HEK293 (cell line): ENCODE data around the gene TTN.

Experiments used
- CTCF ChIA-PET: fragments of 350-600 bp; formaldehyde crosslinking; extraction: SDS; loops from one replicate; lab custom pipeline; 2021; ENCODE audit warnings: antibody characterized with exemption; lab: Yijun Ruan, JAX
- POLR2A ChIA-PET: fragments of 300-600 bp; formaldehyde crosslinking; extraction: SDS; loops from one replicate; lab custom pipeline; 2020; ENCODE audit warnings: antibody characterized with exemption, inconsistent platforms; lab: Yijun Ruan, JAX
- H3K27ac ChIP-seq: fragments of 200-500 bp; sonication (Bioruptor generic); 2 replicates; pipeline ENCODE4 v1.5.1; 2014; ENCODE audit warnings: low read depth, low read length, control low read depth, inconsistent platforms; ENCODE audit errors: extremely low read depth
- H3K36me3 ChIP-seq, 2 experiments: fragments of 200-500 bp in 1 of 2; sonication (Bioruptor generic) in 1 of 2; 1 replicate in 1 of 2; 2 replicates in 1 of 2; pipeline ENCODE4 v1.5.1; 2014 to 2017; ENCODE audit warnings: inconsistent platforms in 2 of 2, low read length in 2 of 2; ENCODE audit not compliant: control insufficient read depth in 2 of 2, insufficient read depth in 1 of 2
- H3K4me1 ChIP-seq: fragments of 200-500 bp; sonication (Bioruptor generic); 2 replicates; pipeline ENCODE4 v1.5.1; 2014; ENCODE audit warnings: mild to moderate bottlenecking, low read length, inconsistent platforms; ENCODE audit not compliant: control insufficient read depth, insufficient read depth
- H3K4me3 ChIP-seq: 2 replicates; pipeline ENCODE4 v1.5.1; 2011; ENCODE audit warnings: low read depth, mild to moderate bottlenecking, control low read depth, low read length, moderate library complexity
- H3K9me3 ChIP-seq: fragments of 200-500 bp; sonication (Bioruptor generic); 2 replicates; pipeline ENCODE4 v1.5.1; 2014; ENCODE audit warnings: low read depth, low read length, inconsistent platforms; ENCODE audit not compliant: control insufficient read depth, insufficient read depth
- KLF16 ChIP-seq: fragments of 450-650 bp; formaldehyde crosslinking; IDR thresholded peaks from 2 replicates; pipeline ENCODE4 v1.5.1; 2017; ENCODE audit warnings: missing biosample characterization, missing genetic modification characterization
- OVOL3 ChIP-seq: fragments of 450-650 bp; formaldehyde crosslinking; IDR thresholded peaks from 2 replicates; pipeline ENCODE4 v1.5.1; 2016; ENCODE audit warnings: missing biosample characterization, missing genetic modification characterization
- SETDB1 ChIP-seq: IDR thresholded peaks from one replicate; pipeline ENCODE4 v1.6.1; 2017; ENCODE audit warnings: mild to moderate bottlenecking, low read length, moderate library complexity, mixed read lengths; ENCODE audit not compliant: insufficient read length
- ZBTB26 ChIP-seq: fragments of 450-650 bp; formaldehyde crosslinking; optimal IDR thresholded peaks from 2 replicates; pipeline ENCODE3; 2016; ENCODE audit warnings: missing biosample characterization, mild to moderate bottlenecking, missing genetic modification characterization
- ZBTB7A ChIP-seq: fragments of 450-650 bp; formaldehyde crosslinking; IDR thresholded peaks from 2 replicates; pipeline ENCODE4 v1.5.1; 2016; ENCODE audit warnings: low read depth, missing biosample characterization, missing genetic modification characterization
- ZFP41 ChIP-seq: fragments of 450-650 bp; formaldehyde crosslinking; IDR thresholded peaks from 2 replicates; pipeline ENCODE4 v1.5.1; 2016; ENCODE audit warnings: missing biosample characterization, missing genetic modification characterization, borderline replicate concordance
- ZNF146 ChIP-seq: fragments of 450-650 bp; formaldehyde crosslinking; IDR thresholded peaks from 2 replicates; pipeline ENCODE4 v1.5.1; 2016; ENCODE audit warnings: missing biosample characterization, missing genetic modification characterization
- ZNF174 ChIP-seq: fragments of 450-650 bp; formaldehyde crosslinking; IDR thresholded peaks from 2 replicates; pipeline ENCODE4 v1.5.0; 2017; ENCODE audit warnings: missing biosample characterization, mild to moderate bottlenecking, missing genetic modification characterization
- ZNF239 ChIP-seq: fragments of 450-650 bp; formaldehyde crosslinking; IDR thresholded peaks from 2 replicates; pipeline ENCODE4 v1.5.1; 2016; ENCODE audit warnings: missing biosample characterization, missing genetic modification characterization
- ZNF248 ChIP-seq: fragments of 450-650 bp; formaldehyde crosslinking; IDR thresholded peaks from 2 replicates; pipeline ENCODE4 v1.5.1; 2017; ENCODE audit warnings: missing biosample characterization, missing genetic modification characterization
- ZNF433 ChIP-seq: fragments of 450-650 bp; formaldehyde crosslinking; IDR thresholded peaks from 2 replicates; pipeline ENCODE4 v1.5.1; 2016; ENCODE audit warnings: missing biosample characterization, missing genetic modification characterization, low read depth
- ZNF488 ChIP-seq: fragments of 450-650 bp; formaldehyde crosslinking; IDR thresholded peaks from 2 replicates; pipeline ENCODE4 v1.5.1; 2016; ENCODE audit warnings: missing biosample characterization, missing genetic modification characterization
- ZNF510 ChIP-seq: fragments of 450-650 bp; formaldehyde crosslinking; IDR thresholded peaks from 2 replicates; pipeline ENCODE4 v1.5.1; 2018; ENCODE audit warnings: mild to moderate bottlenecking, missing genetic modification characterization, missing biosample characterization; ENCODE audit not compliant: insufficient replicate concordance
- ZNF514 ChIP-seq: fragments of 450-650 bp; formaldehyde crosslinking; IDR thresholded peaks from 2 replicates; pipeline ENCODE4 v1.5.1; 2016; ENCODE audit warnings: missing biosample characterization, missing genetic modification characterization
- ZNF530 ChIP-seq: fragments of 450-650 bp; formaldehyde crosslinking; IDR thresholded peaks from 2 replicates; pipeline ENCODE4 v1.5.1; 2016; ENCODE audit warnings: low read depth, missing biosample characterization, missing genetic modification characterization
- ZNF571 ChIP-seq: fragments of 450-650 bp; formaldehyde crosslinking; IDR thresholded peaks from 2 replicates; pipeline ENCODE4 v1.5.0; 2017; ENCODE audit warnings: missing biosample characterization, missing genetic modification characterization
- ZNF610 ChIP-seq: fragments of 450-650 bp; formaldehyde crosslinking; IDR thresholded peaks from 2 replicates; pipeline ENCODE4 v1.5.1; 2016; ENCODE audit warnings: missing biosample characterization, missing genetic modification characterization, borderline replicate concordance
- ZNF645 ChIP-seq: fragments of 450-650 bp; formaldehyde crosslinking; IDR thresholded peaks from 2 replicates; pipeline ENCODE4; 2016; ENCODE audit warnings: missing biosample characterization, missing genetic modification characterization
- ZNF776 ChIP-seq: fragments of 450-650 bp; formaldehyde crosslinking; IDR thresholded peaks from 2 replicates; pipeline ENCODE4 v1.5.0; 2017; ENCODE audit warnings: missing biosample characterization, missing genetic modification characterization, borderline replicate concordance
- ZNF792 ChIP-seq: fragments of 450-650 bp; formaldehyde crosslinking; IDR thresholded peaks from 2 replicates; pipeline ENCODE4 v1.5.1; 2016; ENCODE audit warnings: missing biosample characterization, missing genetic modification characterization
- ZNF837 ChIP-seq: fragments of 450-650 bp; formaldehyde crosslinking; IDR thresholded peaks from 2 replicates; pipeline ENCODE4 v1.5.1; 2016; ENCODE audit warnings: missing biosample characterization, missing genetic modification characterization
- ZNF843 ChIP-seq: fragments of 450-650 bp; formaldehyde crosslinking; IDR thresholded peaks from 2 replicates; pipeline ENCODE4 v1.5.1; 2016; ENCODE audit warnings: missing biosample characterization, missing genetic modification characterization
- ZSCAN5A ChIP-seq: fragments of 450-650 bp; formaldehyde crosslinking; IDR thresholded peaks from 2 replicates; pipeline ENCODE4 v1.5.1; 2016; ENCODE audit warnings: missing biosample characterization, missing genetic modification characterization
- TF ChIP-seq, protein P1 (sequence below): fragments of 450-650 bp; IDR thresholded peaks from 2 replicates; pipeline ENCODE4 v1.5.1; 2018; ENCODE audit warnings: missing biosample characterization, missing genetic modification characterization
- TF ChIP-seq, protein P2 (sequence below): fragments of 450-650 bp; formaldehyde crosslinking; IDR thresholded peaks from 2 replicates; pipeline ENCODE4 v1.5.1; 2016; ENCODE audit warnings: missing biosample characterization, missing genetic modification characterization, low read depth
- TF ChIP-seq, protein P3 (sequence below): fragments of 450-650 bp; formaldehyde crosslinking; IDR thresholded peaks from 2 replicates; pipeline ENCODE4 v1.5.1; 2016; ENCODE audit warnings: missing biosample characterization, missing genetic modification characterization

The TTN gene

GRCh38 chr2:178522950-178523595 is 284.1 kb downstream of the TTN start:
- no peaks in the 10 kb centered on the region for H3K9me3 ChIP-seq
- H3K4me1 ChIP-seq: no peaks in the 10 kb centered on the region
- 0 out of 2 replicates have a peak overlapping the region, but pooled peaks have one; percentile 2 for H3K27ac ChIP-seq
- CTCF ChIA-PET: interaction anchor here (0.7 to 1.8 kb wide), 14 partner anchors 10 to 467 kb away, joined by 3 to 6 read pairs (median 3); no protein-coding TSS in a partner anchor
- H3K4me3 ChIP-seq: peak overlapping the region; percentile 85
- peaks cover 0 to 9% of the 10 kb centered on the region in 2 experiments; a peak in 1 of 3 replicates for H3K36me3 ChIP-seq
- POLR2A ChIA-PET: interaction anchor here (2.8 kb wide), 1 partner anchor 72 kb away, joined by 10 read pairs; the partner anchor contains the start of genes PJVK and PRKRA
- TF ChIP-seq ZNF514 (tag by site-specific recombination) (no peak), ZNF146 (tag by site-specific recombination) (no peak), ZNF433 (tag by site-specific recombination) (no peak), ZNF174 (tag by site-specific recombination) (no peak), SETDB1 (peak; percentile 69), ZBTB26 (no peak), ZNF571 (tag by site-specific recombination) (no peak), ZNF843 (no peak), ZNF510 (tag by site-specific recombination) (no peak), ZNF837 (tag by site-specific recombination) (no peak), ZNF776 (tag by site-specific recombination) (no peak), ZNF645 (tag by site-specific recombination) (no peak), ZFP41 (tag by site-specific recombination) (no peak), ZSCAN5A (tag by site-specific recombination) (peak; percentile 84; the same call in 1 of the 2 replicates), ZBTB7A (tag by site-specific recombination) (no peak), ZNF239 (no peak), OVOL3 (tag by site-specific recombination) (no peak), ZNF248 (tag by site-specific recombination) (no peak), ZNF792 (tag by site-specific recombination) (no peak), ZNF488 (tag by site-specific recombination) (no peak), KLF16 (tag by site-specific recombination) (0 out of 2 replicates have a peak, but pooled peaks have one; percentile 15), ZNF610 (peak; percentile 52; the same call in 1 of the 2 replicates), ZNF530 (tag by site-specific recombination) (no peak)
- TF ChIP-seq, protein P1, sequence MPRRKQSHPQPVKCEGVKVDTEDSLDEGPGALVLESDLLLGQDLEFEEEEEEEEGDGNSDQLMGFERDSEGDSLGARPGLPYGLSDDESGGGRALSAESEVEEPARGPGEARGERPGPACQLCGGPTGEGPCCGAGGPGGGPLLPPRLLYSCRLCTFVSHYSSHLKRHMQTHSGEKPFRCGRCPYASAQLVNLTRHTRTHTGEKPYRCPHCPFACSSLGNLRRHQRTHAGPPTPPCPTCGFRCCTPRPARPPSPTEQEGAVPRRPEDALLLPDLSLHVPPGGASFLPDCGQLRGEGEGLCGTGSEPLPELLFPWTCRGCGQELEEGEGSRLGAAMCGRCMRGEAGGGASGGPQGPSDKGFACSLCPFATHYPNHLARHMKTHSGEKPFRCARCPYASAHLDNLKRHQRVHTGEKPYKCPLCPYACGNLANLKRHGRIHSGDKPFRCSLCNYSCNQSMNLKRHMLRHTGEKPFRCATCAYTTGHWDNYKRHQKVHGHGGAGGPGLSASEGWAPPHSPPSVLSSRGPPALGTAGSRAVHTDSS (tag by site-specific recombination): no peak
- TF ChIP-seq, protein P2, sequence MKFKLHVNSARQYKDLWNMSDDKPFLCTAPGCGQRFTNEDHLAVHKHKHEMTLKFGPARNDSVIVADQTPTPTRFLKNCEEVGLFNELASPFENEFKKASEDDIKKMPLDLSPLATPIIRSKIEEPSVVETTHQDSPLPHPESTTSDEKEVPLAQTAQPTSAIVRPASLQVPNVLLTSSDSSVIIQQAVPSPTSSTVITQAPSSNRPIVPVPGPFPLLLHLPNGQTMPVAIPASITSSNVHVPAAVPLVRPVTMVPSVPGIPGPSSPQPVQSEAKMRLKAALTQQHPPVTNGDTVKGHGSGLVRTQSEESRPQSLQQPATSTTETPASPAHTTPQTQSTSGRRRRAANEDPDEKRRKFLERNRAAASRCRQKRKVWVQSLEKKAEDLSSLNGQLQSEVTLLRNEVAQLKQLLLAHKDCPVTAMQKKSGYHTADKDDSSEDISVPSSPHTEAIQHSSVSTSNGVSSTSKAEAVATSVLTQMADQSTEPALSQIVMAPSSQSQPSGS (tag by site-specific recombination): peak; percentile 76
- TF ChIP-seq, protein P3, sequence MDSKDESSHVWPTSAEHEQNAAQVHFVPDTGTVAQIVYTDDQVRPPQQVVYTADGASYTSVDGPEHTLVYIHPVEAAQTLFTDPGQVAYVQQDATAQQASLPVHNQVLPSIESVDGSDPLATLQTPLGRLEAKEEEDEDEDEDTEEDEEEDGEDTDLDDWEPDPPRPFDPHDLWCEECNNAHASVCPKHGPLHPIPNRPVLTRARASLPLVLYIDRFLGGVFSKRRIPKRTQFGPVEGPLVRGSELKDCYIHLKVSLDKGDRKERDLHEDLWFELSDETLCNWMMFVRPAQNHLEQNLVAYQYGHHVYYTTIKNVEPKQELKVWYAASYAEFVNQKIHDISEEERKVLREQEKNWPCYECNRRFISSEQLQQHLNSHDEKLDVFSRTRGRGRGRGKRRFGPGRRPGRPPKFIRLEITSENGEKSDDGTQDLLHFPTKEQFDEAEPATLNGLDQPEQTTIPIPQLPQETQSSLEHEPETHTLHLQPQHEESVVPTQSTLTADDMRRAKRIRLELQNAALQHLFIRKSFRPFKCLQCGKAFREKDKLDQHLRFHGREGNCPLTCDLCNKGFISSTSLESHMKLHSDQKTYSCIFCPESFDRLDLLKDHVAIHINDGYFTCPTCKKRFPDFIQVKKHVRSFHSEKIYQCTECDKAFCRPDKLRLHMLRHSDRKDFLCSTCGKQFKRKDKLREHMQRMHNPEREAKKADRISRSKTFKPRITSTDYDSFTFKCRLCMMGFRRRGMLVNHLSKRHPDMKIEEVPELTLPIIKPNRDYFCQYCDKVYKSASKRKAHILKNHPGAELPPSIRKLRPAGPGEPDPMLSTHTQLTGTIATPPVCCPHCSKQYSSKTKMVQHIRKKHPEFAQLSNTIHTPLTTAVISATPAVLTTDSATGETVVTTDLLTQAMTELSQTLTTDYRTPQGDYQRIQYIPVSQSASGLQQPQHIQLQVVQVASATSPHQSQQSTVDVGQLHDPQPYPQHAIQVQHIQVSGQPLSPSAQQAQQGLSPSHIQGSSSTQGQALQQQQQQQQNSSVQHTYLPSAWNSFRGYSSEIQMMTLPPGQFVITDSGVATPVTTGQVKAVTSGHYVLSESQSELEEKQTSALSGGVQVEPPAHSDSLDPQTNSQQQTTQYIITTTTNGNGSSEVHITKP (tag by site-specific recombination): no peak
